Stimulated activated CD4-positive, alpha-beta T cell treated with anti-CD3 and anti-CD28 coated beads, Interleukin-1b, Interleukin-23, amount 100 ng/mL, for 4 hours (primary cell): Measurements from ENCODE around the gene SKA2.
"Not testable (repeated sequence)": the region's sequence is repeated elsewhere in the genome, so short reads cannot be mapped to it uniquely, and the experiment has no call there.

Experiments used
- DNase-seq, 2 donors: peaks; one replicate each; pipeline ENCODE4 v3.0.0-alpha.2; 2020; ENCODE audit warnings: low read depth in 2 of 2

Gene SKA2

DNA sequence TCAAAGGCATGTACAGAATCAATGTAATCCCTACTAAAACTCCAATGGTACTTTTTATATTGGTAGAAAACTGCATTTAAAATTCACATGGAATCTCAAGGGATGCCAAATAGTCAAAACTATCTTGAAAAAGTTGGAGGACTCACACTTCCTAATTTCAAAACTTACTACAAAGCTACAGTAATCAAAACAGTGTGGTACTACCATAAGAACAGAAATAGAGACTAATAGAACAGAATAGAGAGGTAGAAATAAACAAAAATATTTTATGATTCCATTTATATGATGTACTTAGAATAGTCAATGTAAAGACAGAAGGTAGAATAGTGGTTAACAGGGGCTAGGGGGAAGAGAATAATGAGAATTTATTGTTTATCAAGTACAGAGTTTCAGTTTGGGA is 57.1 kb downstream of the SKA2 start:
- no peak for DNase-seq

- DNase-seq = no peak
Observed at GRCh38 chr17:59094861-59095530, 60.0 kb downstream of the SKA2 start.

DNA sequence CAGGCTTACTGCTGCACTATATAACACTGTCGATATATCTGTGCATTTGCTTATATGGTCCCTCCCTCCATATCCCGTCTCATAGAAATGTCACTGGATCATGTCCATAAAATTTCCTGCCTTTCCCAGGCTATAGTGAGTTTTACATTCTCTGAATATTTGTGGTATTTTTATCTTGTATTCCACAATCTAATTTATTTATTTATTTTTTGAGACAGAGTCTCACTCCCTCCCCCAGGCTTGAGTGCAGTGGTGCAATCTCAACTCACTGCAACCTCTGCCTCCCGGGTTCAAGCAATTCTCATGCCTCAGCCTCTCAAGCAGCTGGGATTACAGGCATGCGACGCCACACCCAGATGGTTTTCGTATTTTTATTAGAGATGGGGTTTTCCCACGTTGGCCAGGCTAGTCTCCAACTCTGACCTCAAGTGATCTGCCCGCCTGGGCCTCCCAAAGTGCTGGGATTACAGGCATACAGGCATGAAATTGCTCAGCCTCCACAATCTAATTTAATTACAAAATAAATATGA is 61.2 kb downstream of the SKA2 start:
- DNase-seq = no peak

DNA sequence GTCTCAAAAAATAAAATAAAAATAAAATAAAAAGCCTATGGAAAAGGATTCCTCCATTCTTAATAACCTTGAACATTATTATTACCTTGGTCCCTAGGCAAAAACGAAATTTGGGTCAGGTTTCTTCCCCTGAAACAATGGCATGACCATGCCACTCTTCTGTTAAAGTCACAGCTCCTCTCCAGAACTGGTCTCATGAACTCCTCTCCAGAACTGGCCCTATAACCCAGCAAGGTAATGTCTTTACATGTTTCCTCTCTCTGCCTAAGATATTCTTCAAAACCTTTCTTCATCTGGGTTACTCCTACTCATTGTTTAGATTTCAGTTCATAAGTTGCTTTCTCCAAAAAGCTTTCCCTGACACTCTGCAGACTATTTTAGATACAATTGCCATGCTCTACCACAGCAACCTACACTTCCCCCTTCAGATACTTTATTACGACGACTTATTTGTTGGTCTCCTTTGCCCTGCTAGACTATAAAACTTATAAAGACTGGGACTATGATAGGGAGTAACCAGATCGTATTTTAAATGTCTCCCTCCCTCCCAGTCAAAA is 61.8 kb downstream of the SKA2 start:
- DNase-seq = no peak

GRCh38 chr17:59090593-59090992 is 64.4 kb downstream of the SKA2 start:
- not testable (repeated sequence) for DNase-seq

DNA sequence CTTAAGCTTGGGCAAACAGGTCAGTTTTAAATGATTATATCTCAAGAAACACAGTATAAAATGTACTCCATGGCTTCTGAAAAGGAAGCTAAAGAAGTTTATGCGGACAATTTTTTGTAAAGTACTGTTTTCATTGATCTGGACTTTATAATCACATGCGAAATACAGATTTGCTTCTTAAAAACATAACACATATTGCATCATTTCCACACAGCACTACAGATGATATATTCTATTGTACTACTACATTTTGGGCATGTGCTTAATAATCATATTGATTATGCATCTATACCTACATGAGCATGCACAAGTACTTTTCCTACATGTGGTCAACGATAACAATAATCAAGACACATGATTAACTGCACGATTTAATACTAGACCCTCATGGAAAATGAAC is 70.8 kb downstream of the SKA2 start:
- no peak for DNase-seq

- no peak for DNase-seq
Observed at GRCh38 chr17:59074494-59074893, 80.5 kb downstream of the SKA2 start.

DNA sequence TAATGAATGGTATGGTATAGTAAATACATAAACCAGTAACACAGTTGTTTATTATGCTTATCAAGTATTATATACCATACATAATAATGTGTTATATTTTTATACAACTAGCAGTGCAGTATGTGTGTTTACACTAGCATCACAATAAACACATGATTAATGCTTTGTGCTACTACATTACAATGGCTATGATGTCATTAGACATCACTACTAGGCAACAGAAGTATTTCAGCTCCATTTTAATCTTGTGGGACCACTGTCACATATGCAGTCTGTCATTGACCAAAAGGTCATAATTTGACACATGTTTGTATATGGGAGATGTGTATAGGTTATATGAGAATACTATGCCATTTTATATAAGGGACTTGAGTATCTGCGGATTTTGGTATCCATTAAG is 81.0 kb downstream of the SKA2 start:
- DNase-seq = no peak

DNA sequence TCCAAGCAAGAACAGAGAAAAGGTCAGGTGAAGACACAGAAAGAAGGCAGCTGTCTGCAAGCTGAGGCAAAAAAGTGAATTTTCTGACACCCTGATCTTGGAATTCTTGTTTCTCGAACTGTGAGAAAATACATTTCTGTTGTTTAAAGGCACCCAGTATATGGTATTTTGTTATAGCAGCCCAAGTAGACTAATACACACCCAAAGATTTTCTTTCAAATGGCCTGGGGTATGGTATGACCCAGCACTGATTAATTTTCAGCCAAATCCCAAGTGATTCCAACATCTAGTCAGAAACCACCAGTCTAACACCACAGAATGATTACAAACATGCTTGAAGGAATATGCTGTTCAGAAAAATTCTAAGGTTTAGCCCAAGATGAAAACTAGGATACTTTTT is 85.1 kb downstream of the SKA2 start:
- no peak for DNase-seq

DNA sequence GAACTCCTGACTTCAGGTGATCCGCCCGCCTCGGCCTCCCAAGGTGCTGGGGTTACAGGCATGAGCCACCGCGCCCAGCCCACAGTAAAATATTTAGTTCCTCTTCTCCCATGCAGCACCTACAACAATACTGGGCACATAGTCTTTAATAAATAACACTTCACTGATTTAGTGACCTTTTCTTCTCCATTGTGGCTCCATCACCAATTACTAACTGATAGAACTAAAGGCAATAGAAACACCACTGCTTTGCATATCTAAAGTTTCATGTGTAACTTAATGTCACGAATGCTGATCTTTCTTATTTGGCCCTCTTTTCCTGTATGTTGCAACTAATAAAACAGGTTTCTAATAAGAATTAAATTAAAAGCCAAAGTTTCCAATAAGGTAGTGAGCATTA is 87.2 kb downstream of the SKA2 start:
- no peak for DNase-seq

DNA sequence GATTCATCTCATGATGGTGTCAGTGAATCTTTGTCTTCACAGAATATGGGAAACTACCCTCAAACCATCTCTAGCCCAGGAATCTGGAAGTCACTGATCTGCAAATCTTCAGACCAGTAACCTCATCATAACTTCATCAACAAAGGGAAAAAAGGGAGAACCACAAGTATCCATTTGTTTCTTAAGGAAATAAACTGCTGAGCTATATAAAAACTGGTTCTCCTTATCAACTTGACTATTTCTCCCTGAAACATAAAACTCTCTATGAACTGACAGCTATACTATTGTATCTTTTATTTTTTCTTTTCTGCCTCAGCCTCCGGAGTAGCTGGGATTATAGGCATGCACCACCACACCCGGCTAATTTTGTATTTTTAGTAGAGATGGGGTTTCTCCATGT is 87.6 kb downstream of the SKA2 start:
- no peak for DNase-seq

- no peak for DNase-seq
Observed at GRCh38 chr17:59062509-59062908, 92.5 kb downstream of the SKA2 start.
